Stimulated activated CD4-positive, alpha-beta T cell treated with anti-CD3 and anti-CD28 coated beads, TNF-alpha, amount 100 ng/mL, for 48 hours (primary cell): ENCODE measurements around the gene ANXA3.
A peak's percentile ranks its signal among the peaks of the same experiment; 100 is the strongest.
"Not testable (repeated sequence)": the region's sequence is repeated elsewhere in the genome, so short reads cannot be mapped to it uniquely, and the experiment has no call there.

Experiments used
- DNase-seq, 3 donors: peaks; one replicate each; pipeline ENCODE4 v3.0.0-alpha.2; 2020; ENCODE audit warnings: low read depth in 3 of 3

ANXA3 gene

DNA sequence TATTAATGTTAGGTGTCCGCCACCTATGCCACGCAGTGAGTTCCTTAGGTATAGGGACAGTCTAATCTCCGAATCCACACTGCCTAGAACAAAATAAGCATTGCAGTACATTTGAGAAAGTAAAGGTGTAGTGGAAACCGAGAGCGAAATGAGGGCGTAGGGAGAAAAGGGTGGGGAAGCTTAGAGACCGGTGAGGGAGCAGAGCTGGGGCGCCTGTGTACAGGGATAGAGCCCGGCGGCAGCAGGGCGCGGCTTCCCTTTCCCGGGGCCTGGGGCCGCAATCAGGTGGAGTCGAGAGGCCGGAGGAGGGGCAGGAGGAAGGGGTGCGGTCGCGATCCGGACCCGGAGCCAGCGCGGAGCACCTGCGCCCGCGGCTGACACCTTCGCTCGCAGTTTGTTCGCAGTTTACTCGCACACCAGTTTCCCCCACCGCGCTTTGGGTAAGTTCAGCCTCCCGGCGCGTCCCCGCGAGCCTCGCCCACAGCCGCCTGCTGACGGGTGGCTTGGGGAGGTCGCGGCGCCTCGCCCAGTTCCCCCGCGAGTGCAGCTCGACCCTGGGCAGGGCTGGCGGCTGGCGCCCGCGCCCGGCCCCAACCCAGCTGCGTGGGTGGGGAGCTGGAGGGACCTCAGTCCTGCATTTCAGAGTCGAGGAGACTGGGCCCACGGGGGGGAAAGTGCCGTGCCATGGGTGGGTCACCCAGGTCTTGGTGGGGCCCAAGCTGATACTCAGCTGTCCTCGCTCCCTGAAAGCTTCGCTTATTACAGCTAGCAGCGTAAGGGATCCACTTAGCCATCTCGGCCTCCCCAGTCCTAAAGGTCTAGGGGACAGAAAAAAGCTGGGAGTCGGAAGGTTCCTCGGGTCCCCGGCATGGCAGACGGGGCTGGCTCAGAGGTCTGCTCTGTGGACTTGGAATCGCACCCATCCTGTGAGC is at the start of gene ANXA3:
TSS of gene ANXA3 (plus strand) at position 351 of the 932 bp plus-strand sequence. CDS start 2,704 bp downstream, outside the sequence.
- peak in 1 of 3 donors; percentile 8 for DNase-seq

GRCh38 chr4:78506260-78506659 is 45.3 kb upstream of the ANXA3 start:
- not testable (repeated sequence) for DNase-seq

- DNase-seq, result no peak
Measured at GRCh38 chr4:78509043-78509442, 42.5 kb upstream of the ANXA3 start.

GRCh38 chr4:78510108-78510507 is 41.5 kb upstream of the ANXA3 start:
- DNase-seq, result no peak

DNA sequence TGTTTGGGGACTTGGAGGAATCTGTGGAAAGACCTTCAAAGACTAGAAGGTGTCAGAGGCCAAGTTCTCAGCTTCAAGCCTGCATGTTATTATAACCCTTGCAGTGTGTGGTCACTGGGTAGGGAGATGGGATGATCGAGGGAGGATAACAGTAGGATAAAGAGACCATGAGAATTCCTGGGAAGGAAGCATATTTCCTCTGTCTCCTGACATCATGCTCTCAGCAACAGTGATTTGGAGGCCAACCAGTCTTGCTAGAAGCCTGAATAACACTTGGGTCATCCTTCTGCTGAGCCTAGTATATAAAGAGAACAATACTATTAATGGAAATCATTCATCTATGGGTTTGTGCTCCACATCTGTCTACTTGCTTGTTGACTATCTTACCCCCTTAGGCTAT is 40.9 kb upstream of the ANXA3 start:
- no peak for DNase-seq

DNA sequence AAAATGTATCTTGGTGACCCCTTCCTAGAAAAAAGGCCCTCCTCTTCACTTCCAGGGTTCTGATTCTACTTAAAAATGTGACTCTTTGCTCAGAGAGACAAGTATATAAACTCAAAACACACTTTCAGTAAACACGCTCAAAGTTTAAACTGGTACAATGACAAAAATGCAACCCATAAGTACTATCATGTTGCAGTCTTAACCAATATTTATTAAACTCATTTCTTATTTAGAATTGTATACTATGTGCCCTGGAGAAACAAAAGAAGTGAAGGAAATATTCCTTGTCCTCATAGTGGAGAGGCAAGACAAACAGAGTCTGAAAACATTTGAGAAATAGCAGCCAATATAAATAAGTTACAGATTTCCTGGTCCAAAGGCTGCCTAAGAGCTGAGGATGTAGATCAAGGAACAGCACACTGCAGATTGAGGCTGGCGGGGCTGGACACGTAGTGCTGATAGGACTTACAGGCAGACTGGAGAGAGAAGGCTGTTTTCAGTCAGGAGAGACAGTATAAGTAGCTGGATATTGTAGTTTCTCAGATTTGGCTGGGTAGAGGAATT is 39.1 kb upstream of the ANXA3 start:
- DNase-seq, result no peak

- DNase-seq, result no peak
Measured at GRCh38 chr4:78513411-78513975, 38.1 kb upstream of the ANXA3 start.

GRCh38 chr4:78517050-78517652 is 34.4 kb upstream of the ANXA3 start:
- no peak for DNase-seq

DNA sequence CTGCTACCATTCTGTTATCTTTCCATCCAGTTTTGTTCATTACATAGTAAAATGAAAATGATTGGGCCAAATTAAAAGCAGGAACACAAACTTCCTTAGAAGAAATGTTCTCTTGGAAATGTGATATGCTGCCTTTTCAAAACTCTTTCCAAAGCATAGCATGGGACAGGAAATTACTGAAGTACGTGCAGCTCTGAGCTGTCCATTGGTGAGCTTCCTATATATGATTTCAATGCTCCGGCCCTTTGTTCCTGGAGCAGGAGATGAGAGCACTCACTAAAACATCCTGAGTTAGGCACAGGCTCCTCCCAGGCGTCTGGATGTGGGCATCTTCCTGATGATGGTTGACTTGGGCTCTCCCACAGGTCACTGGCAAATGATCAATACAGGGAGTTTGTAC is 33.0 kb upstream of the ANXA3 start:
- no peak for DNase-seq

DNA sequence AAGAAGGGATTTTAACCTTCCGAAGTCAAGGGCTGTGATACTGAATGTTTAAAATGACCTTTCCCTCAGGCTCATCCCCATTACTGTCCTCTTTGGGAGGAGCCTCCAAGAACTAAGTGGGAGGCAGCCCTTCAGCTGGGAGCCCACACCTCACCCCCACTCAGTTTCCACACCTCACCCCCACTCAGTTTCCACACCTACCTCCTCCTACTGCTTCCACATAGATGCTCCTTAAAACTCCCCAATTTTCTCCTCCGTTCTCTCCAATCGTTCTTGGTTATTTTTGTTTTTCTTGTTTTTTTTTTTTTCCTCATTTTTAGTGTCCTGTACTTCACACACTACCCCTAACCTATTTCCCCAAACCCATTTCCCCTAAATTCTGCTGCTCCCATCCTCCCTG is 31.6 kb upstream of the ANXA3 start:
- DNase-seq, result no peak

- no peak for DNase-seq
Measured at GRCh38 chr4:78520808-78521226, 30.8 kb upstream of the ANXA3 start.

DNA sequence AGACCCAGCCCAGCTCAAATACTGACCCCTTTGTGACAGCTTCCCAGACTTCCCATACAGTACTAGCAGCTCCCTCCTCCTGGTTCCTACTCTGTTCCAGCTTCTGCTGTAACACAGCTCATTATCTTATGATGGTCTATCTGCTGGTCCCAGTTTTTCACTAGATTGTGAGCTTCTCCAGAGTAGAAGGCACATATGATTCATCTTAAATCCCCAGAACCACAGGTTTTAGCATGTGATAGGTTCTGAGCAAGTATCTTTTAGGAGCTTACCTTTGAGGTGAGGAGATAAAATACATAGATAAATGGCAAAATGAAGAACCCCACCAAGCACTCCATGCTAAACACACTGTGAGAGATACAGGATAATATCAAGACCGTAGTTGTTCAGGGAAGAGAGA is 27.6 kb upstream of the ANXA3 start:
- DNase-seq, result no peak

DNA sequence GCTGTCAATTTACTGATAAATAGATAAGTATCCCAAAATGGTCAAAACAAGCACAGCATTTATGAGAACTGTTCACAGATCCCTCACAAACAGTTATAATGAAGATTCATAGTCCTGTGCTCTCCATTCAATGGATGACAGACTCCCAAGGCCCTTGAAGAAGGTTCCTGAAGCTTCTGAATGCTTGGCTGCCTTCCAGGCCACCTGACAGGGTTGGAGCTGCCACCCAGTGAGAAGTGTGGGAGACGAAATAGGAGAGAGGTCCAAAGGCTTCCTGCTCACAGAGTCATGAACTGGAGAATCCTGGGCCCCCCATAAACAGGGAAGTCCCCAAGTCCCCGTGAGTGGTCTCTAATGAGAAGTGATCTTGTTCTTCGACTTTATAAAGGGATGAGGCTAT is 26.0 kb upstream of the ANXA3 start:
- DNase-seq, result no peak

DNA sequence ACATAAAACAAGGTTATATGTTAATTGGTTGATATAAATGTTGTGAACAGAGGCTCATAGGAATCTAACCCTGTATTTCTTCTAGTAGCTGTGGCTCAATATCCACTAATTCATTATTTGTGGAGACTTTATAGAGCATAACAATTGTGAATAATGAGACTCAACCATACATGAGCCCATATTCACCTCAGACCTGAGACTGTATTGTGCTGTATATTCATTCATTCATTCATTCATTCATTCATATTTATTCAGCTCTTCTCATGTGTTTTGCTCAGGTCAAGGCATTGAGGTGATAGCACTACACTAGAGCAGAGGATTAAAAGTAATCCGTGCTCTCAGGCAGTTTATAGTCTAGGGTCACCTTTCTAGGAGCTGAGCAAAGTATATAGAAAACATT is 24.5 kb upstream of the ANXA3 start:
- DNase-seq, result no peak

- DNase-seq, result no peak
Measured at GRCh38 chr4:78527555-78527954, 24.0 kb upstream of the ANXA3 start.

DNA sequence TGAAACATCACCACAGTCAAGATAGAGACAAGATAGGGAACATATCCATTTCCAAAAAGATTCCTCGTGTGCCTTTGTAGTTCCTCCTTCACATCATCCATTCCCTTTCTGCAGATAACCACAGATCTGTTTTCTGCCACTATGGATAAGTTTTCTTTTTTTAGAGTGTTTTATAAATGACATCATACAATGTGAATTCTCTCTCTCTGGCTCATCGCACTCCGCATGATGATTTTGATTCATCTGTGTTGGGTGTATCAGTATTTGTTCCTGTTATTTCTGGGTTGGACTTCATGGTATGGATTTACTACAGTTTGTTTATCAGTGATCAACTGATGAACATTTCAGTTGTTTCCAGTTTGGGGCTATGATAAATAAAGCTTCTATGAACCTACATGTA is 23.2 kb upstream of the ANXA3 start:
- DNase-seq, result no peak

DNA sequence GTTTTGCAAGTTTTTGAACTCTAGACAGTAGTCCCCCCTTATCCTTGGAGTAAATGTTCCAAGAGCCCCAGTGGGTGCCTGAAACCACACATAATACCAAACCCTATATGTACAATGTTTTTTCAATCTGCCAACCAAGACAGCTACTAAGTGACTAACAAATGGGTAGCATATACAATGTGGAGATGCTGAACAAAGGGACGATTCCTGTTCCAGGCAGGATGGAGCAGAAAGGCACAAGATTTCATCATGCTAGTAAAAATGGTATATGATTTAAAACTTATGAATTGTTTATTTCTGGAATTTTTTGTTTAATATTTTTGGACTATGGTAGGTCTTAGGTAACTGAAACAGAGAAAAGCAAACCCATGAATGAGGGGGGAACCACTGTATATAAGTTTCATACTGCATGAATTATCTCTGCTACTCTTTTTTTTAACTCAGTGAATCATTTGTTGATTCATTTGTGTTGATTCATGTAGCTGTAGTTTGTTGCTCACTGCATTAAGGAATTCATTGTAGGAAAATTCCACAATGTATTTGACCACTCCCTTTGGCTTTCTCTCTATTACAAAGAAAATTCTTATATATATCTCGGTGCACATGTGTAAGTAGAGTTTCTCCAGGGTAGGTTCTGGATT is 21.9 kb upstream of the ANXA3 start:
- no peak for DNase-seq

DNA sequence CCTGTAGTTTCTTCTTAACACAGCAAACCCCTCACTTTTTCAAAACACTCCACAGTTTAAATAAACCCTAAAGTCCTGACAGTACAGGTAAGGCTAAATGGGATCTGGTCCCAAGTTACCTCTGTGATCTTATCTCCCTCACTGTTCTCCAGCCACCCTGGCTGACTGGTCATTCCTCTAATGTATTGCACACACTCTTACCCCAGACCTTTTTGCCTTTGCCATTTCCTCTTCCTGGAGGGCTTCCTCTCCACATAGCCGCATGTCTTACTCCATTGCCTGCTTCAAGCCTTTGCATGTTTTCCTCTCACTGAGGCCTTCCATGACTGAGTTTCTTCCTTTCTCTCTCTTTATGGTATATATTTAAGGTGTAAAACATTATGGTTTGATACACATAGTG is 19.5 kb upstream of the ANXA3 start:
- DNase-seq, result no peak

DNA sequence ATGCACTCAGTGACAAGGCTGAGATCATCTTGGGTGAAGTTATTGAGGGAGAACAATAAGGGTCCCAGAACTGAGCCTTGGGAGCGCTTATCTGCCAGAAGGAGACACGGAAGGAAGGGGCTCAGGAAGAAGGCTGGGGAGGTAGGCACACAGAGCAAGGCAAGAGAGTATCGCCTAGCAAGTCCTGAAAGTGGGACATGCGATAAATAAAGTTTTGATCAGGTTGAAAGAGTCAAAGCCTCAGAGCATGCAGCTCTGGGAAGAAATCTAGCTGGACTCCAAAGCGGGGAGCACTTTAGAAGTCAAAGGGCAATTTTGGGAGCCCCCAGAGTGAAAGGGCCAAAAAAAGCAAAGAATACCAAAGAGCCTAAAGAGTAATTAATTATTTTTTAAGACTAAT is 17.7 kb upstream of the ANXA3 start:
- DNase-seq, result no peak

GRCh38 chr4:78534286-78534955 is 17.1 kb upstream of the ANXA3 start:
- DNase-seq, result no peak

DNA sequence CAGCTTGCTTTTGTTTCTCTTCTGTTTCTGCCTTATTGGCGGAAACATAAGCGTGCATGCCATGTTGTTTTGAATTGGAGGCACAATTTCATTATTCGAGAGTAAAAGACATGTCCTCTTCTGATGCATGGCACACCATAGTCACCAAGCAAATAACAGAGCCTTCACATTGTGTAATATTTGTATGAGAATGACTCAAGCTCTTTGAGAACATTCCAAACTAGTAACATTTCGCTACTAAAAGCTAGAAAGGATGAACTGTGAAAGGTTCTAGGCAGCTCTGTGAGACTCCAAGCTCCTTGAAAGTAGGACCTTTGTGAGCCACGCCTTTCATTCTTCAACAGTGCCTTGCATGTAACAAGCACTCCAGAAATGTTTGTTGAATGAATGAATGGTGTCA is 9.2 kb upstream of the ANXA3 start:
- DNase-seq, result no peak
